Astrocyte (in vitro differentiated cells and primary cell): ENCODE data around the gene CPXM1. TPM values are rescaled to one million over a fixed set of nuclear protein-coding genes. Genes with fewer than 3 reads are reported as not detected.
A peak's percentile ranks its signal among the peaks of the same experiment; 100 is the strongest.

Source experiments
- DNase-seq: peaks from one replicate; pipeline ENCODE4 v3.0.0-alpha.2; 2010; ENCODE audit warnings: low read depth
- FAIRE-seq: peaks from 2 replicates; lab custom pipeline; 2011; peaks lifted over from hg19 to GRCh38; lab: Jason Lieb, UNC
- H2AFZ ChIP-seq: 2 replicates; pipeline ENCODE4 v1.6.0; 2012; ENCODE audit warnings: low read depth, low read length, inconsistent platforms
- H3K27ac ChIP-seq: 2 replicates; pipeline ENCODE4 v1.5.1; 2011; ENCODE audit warnings: low read depth, low read length, inconsistent platforms
- H3K27me3 ChIP-seq: 2 replicates; pipeline ENCODE4 v1.6.0; 2011; ENCODE audit warnings: low read length, inconsistent platforms; ENCODE audit not compliant: insufficient read depth
- H3K36me3 ChIP-seq: 2 replicates; pipeline ENCODE4 v1.5.1; 2011; ENCODE audit warnings: low read length, inconsistent platforms; ENCODE audit not compliant: insufficient read depth
- H3K4me1 ChIP-seq: 2 replicates; pipeline ENCODE4 v1.5.1; 2011; ENCODE audit warnings: low read length, inconsistent platforms; ENCODE audit not compliant: insufficient read depth
- H3K4me2 ChIP-seq: 2 replicates; pipeline ENCODE4 v1.6.0; 2012; ENCODE audit warnings: low read length, inconsistent platforms
- H3K4me3 ChIP-seq: 2 replicates; pipeline ENCODE4 v1.5.1; 2011; ENCODE audit warnings: low read depth, mild to moderate bottlenecking, low read length, inconsistent platforms; ENCODE audit not compliant: insufficient read depth
- H3K79me2 ChIP-seq: 2 replicates; pipeline ENCODE4 v1.6.0; 2012; ENCODE audit warnings: mild to moderate bottlenecking, low read length, inconsistent platforms; ENCODE audit not compliant: insufficient read depth
- H3K9ac ChIP-seq: 2 replicates; pipeline ENCODE4 v1.6.0; 2012; ENCODE audit warnings: mild to moderate bottlenecking, low read length, inconsistent platforms
- H3K9me3 ChIP-seq: 2 replicates; pipeline ENCODE4 v1.5.1; 2012; ENCODE audit warnings: low read depth, mild to moderate bottlenecking, low read length, inconsistent platforms; ENCODE audit not compliant: insufficient read depth
- H4K20me1 ChIP-seq: 2 replicates; pipeline ENCODE4 v1.6.0; 2012; ENCODE audit warnings: low read length, inconsistent platforms; ENCODE audit not compliant: insufficient read depth
- H3K27ac Mint-ChIP-seq: one replicate; pipeline ENCODE4 v1.8.0; 2021; ENCODE audit warnings: mild to moderate bottlenecking, mixed read lengths; ENCODE audit not compliant: unreplicated experiment
- H3K27me3 Mint-ChIP-seq: one replicate; pipeline ENCODE4 v1.8.0; 2021; ENCODE audit warnings: low read depth, mixed read lengths; ENCODE audit not compliant: unreplicated experiment
- H3K36me3 Mint-ChIP-seq: one replicate; pipeline ENCODE4 v1.8.0; 2021; ENCODE audit warnings: low read depth, mixed read lengths; ENCODE audit not compliant: unreplicated experiment
- H3K4me1 Mint-ChIP-seq: one replicate; pipeline ENCODE4 v1.8.0; 2021; ENCODE audit warnings: low read depth, mixed read lengths; ENCODE audit not compliant: unreplicated experiment
- H3K4me3 Mint-ChIP-seq: one replicate; pipeline ENCODE4 v1.8.0; 2021; ENCODE audit warnings: mild to moderate bottlenecking, moderate library complexity, mixed read lengths; ENCODE audit not compliant: unreplicated experiment
- H3K9me3 Mint-ChIP-seq: one replicate; pipeline ENCODE4 v1.8.0; 2021; ENCODE audit warnings: mild to moderate bottlenecking, mixed read lengths; ENCODE audit not compliant: unreplicated experiment
- EZH2 ChIP-seq: IDR thresholded peaks from 2 replicates; pipeline ENCODE4 v1.6.1; 2012; ENCODE audit warnings: mild to moderate bottlenecking, low read length, inconsistent platforms; ENCODE audit not compliant: insufficient read depth
- total RNA-seq: library from RNA; stranded (reverse); gene quantifications from 2 replicates; pipeline ENCODE4 v1.2.1, GENCODE V29; 2021
- TF ChIP-seq, protein P1 (sequence below): IDR thresholded peaks from 2 replicates; pipeline ENCODE4 v1.5.1; 2011; ENCODE audit warnings: low read depth, mild to moderate bottlenecking, inconsistent platforms, low read length, moderate library complexity; ENCODE audit not compliant: insufficient read depth

Gene CPXM1
- total RNA-seq, 1 donor from 2014 or later = 10.9 TPM

DNA sequence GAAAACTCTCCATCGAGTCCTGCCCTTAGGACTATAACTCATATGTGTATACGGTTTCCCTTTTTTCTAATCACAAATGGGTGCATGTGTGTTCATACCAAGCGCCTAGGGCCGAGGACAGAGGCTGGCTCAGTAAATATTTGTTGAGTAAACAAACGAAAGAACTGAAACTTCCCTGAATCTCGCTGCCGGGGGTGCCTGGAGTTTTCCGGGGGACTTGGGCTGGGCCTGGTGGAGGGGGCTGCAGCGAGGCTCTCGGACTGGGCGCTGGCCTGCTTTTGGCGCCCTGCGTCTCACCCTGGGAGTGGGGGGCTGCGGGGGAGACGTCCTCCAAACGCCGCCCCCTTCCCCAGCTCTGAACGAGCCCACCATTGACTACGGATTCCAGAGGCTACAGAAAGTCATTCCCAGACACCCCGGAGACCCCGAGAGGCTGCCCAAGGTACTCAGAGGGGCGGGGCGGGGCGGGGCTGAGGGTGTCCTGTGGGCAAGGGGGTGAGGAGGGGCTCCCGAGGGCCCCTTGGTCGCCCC is 49.0 kb downstream of the CPXM1 start:
- Histone ChIP-seq H3K9me3 (no peaks in the 10 kb centered on the region), H3K36me3 (no peaks in the 10 kb centered on the region), H3K27ac (no peak overlapping the region), H3K79me2 (no peaks in the 10 kb centered on the region), H3K27me3 (peaks cover 68% of the 10 kb centered on the region), H3K4me2 (peak overlapping the region; percentile 73), H3K4me3 (no peak overlapping the region), H3K9ac (no peak overlapping the region), H2AFZ (no peak overlapping the region), H4K20me1 (peaks cover 3% of the 10 kb centered on the region), H3K4me1 (peaks cover 15% of the 10 kb centered on the region)
- no peaks in the 10 kb centered on the region for H3K9me3 Mint-ChIP-seq
- DNase-seq (no peak), FAIRE-seq (no peak)
- no peaks in the 10 kb centered on the region for H3K36me3 Mint-ChIP-seq
- H3K4me3 Mint-ChIP-seq = peak overlapping the region; percentile 34
- H3K4me1 Mint-ChIP-seq = peaks cover 4% of the 10 kb centered on the region
- no peak overlapping the region for H3K27ac Mint-ChIP-seq
- H3K27me3 Mint-ChIP-seq = peaks cover 79% of the 10 kb centered on the region
- TF ChIP-seq, protein P1, sequence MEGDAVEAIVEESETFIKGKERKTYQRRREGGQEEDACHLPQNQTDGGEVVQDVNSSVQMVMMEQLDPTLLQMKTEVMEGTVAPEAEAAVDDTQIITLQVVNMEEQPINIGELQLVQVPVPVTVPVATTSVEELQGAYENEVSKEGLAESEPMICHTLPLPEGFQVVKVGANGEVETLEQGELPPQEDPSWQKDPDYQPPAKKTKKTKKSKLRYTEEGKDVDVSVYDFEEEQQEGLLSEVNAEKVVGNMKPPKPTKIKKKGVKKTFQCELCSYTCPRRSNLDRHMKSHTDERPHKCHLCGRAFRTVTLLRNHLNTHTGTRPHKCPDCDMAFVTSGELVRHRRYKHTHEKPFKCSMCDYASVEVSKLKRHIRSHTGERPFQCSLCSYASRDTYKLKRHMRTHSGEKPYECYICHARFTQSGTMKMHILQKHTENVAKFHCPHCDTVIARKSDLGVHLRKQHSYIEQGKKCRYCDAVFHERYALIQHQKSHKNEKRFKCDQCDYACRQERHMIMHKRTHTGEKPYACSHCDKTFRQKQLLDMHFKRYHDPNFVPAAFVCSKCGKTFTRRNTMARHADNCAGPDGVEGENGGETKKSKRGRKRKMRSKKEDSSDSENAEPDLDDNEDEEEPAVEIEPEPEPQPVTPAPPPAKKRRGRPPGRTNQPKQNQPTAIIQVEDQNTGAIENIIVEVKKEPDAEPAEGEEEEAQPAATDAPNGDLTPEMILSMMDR = no peak
- TF ChIP-seq EZH2 = no peak

DNA sequence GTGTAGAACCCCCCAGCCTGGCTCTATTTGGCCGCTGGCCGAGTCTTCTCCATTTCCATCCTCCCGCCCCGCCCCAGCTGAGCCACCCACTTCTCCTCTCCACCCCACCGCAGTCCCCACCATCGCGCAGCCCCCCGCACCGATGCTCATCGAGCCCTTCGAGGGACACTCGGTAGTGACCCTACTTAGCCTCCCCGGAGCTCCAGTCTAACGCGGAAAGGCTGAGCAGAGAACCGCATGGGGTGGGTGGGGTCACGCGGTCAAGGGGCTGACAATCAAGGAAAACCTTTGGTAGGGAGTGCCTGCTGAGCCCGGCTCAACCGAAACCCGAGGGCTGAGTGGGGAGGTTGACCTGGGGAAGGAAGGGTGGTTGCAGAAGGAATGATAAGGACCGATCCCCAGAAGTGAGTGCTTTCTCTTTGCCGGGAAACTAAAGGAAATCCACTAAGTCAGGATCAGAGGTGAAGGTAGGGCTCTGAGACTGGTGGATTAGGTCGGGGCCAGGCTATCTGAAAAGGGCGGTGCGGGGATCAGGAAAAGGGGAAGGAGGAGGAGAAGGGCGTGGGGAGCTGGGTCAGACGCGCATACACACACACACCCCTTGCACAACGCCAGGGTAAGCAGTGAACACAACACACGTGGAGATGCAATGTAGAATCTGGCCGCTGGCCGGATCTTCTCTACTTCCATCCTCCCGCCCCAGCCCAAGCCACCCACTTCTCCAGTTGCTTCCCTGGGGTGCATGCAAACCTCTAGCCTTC is 49.8 kb downstream of the CPXM1 start:
- Mint-ChIP-seq H3K27ac (no peak overlapping the region), H3K36me3 (no peaks in the 10 kb centered on the region), H3K9me3 (no peaks in the 10 kb centered on the region), H3K27me3 (peaks cover 80% of the 10 kb centered on the region), H3K4me1 (peaks cover 4% of the 10 kb centered on the region), H3K4me3 (peak overlapping the region; percentile 34)
- no peak overlapping the region for H2AFZ ChIP-seq
- DNase-seq (no peak), FAIRE-seq (no peak)
- no peak overlapping the region for H3K4me3 ChIP-seq
- H3K9ac ChIP-seq = no peak overlapping the region
- no peaks in the 10 kb centered on the region for H3K9me3 ChIP-seq
- peaks cover 15% of the 10 kb centered on the region for H3K4me1 ChIP-seq
- H4K20me1 ChIP-seq = peaks cover 3% of the 10 kb centered on the region
- no peaks in the 10 kb centered on the region for H3K79me2 ChIP-seq
- H3K4me2 ChIP-seq = peak overlapping the region; percentile 73
- TF ChIP-seq, protein P1 = no peak
- peak; percentile 48 for TF ChIP-seq EZH2
- peaks cover 72% of the 10 kb centered on the region for H3K27me3 ChIP-seq
- H3K36me3 ChIP-seq = no peaks in the 10 kb centered on the region
- no peak overlapping the region for H3K27ac ChIP-seq

DNA sequence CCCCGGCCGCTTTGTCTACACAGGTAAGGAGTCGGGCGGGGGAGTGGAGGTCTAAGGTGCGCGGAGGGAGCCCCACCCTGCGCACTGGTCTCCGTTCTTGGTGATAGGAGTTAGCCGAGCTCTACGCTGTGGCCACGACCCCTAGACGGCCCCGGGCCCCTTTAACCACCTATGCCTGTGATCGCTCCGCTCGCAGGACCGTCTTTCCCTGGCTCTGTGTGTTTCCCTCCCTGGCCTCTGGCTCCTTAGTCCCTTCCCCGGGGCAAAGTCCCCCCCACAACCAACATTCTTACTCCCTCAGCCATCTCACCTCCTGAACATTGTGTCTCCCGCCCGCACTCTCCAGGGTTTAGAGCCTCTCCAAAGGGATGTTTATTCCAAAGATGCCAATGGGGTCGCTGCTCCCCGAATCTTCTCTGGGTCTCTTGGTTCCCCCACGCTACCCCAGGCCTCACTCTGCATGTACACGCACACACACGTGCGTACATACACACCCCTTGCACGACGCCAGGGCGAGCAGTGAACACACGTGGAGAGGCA is 50.4 kb downstream of the CPXM1 start:
- no peaks in the 10 kb centered on the region for H3K36me3 Mint-ChIP-seq
- peaks cover 82% of the 10 kb centered on the region for H3K27me3 Mint-ChIP-seq
- no peak overlapping the region for H3K4me3 Mint-ChIP-seq
- Histone ChIP-seq H3K4me1 (peaks cover 15% of the 10 kb centered on the region), H4K20me1 (peaks cover 3% of the 10 kb centered on the region), H3K79me2 (no peaks in the 10 kb centered on the region), H3K4me3 (no peak overlapping the region), H3K9me3 (no peaks in the 10 kb centered on the region), H3K27ac (no peak overlapping the region), H3K36me3 (no peaks in the 10 kb centered on the region), H3K27me3 (peaks cover 69% of the 10 kb centered on the region), H3K4me2 (no peak overlapping the region), H2AFZ (no peak overlapping the region), H3K9ac (no peak overlapping the region)
- H3K9me3 Mint-ChIP-seq = no peaks in the 10 kb centered on the region
- no peak overlapping the region for H3K27ac Mint-ChIP-seq
- FAIRE-seq = no peak
- peaks cover 4% of the 10 kb centered on the region for H3K4me1 Mint-ChIP-seq
- TF ChIP-seq, protein P1 = no peak
- peak; percentile 72 for TF ChIP-seq EZH2
- DNase-seq = no peak
